ENCODE measurements around the gene FER.

Gene FER

GRCh38 chr5:108749128-108749861, 1.6 kb downstream of the FER start (continued):
- TF ChIP-seq ZNF501 (tag by site-specific recombination; IDR thresholded peaks at IDR 0.05), result peak; percentile 77
- no peak for TF ChIP-seq BCL6B (tag by site-specific recombination; IDR thresholded peaks at IDR 0.05)
- peak; percentile 75 for TF ChIP-seq ZXDB (tag by site-specific recombination; IDR thresholded peaks at IDR 0.05)
- TF ChIP-seq ZNF404 (tag by site-specific recombination; IDR thresholded peaks at IDR 0.05), result no peak
- no peak for TF ChIP-seq ZNF830 (tag by site-specific recombination; IDR thresholded peaks at IDR 0.05; ENCODE audit: low read depth)
- peak; percentile 80 for TF ChIP-seq SP3 (tag by site-specific recombination; IDR thresholded peaks at IDR 0.05)
- TF ChIP-seq ZNF19 (tag by site-specific recombination; IDR thresholded peaks at IDR 0.05; ENCODE audit: low read depth), result no peak
- TF ChIP-seq GLI4 (tag by site-specific recombination; IDR thresholded peaks at IDR 0.05), result 0 out of 2 replicates have a peak, but pooled peaks have one; percentile 37
- peak; percentile 93 for TF ChIP-seq ZNF335 (tag by site-specific recombination; conservative IDR thresholded peaks at IDR 0.05)
- peak; percentile 97 for TF ChIP-seq ZBTB8A (tag by site-specific recombination; IDR thresholded peaks at IDR 0.05)
- TF ChIP-seq ZNF692 (tag by site-specific recombination; IDR thresholded peaks at IDR 0.05), result peak; percentile 19; the same call in 1 of the 2 replicates
- no peak for TF ChIP-seq ZNF837 (tag by site-specific recombination; IDR thresholded peaks at IDR 0.05)
- TF ChIP-seq TCF7L2 (IDR thresholded peaks at IDR 0.05; ENCODE audit: borderline replicate concordance, low read depth, low read length), result no peak
- no peak for TF ChIP-seq ZNF777 (tag by site-specific recombination; IDR thresholded peaks at IDR 0.05; ENCODE audit: borderline replicate concordance)
- TF ChIP-seq ZNF354C (tag by site-specific recombination; IDR thresholded peaks at IDR 0.05; ENCODE audit: borderline replicate concordance, low read depth), result no peak
- TF ChIP-seq KLF10 (tag by site-specific recombination; IDR thresholded peaks at IDR 0.05), result peak; percentile 58; the same call in 1 of the 2 replicates
- no peak for TF ChIP-seq PRDM1 (tag by site-specific recombination; IDR thresholded peaks at IDR 0.05)
- no peak for TF ChIP-seq ZBTB11 (tag by site-specific recombination; conservative IDR thresholded peaks at IDR 0.05; ENCODE audit: low read depth)
- TF ChIP-seq ZNF660 (tag by site-specific recombination; IDR thresholded peaks at IDR 0.05), result peak; percentile 53; the same call in 1 of the 2 replicates
- TF ChIP-seq ZNF596 (tag by site-specific recombination; IDR thresholded peaks at IDR 0.05), result 0 out of 2 replicates have a peak, but pooled peaks have one; percentile 9
- TF ChIP-seq KLF8 (tag by site-specific recombination; IDR thresholded peaks at IDR 0.05), result peak; percentile 79; the same call in 1 of the 2 replicates
- peak; percentile 64; the same call in 1 of the 2 replicates for TF ChIP-seq ZBTB7A (tag by site-specific recombination; IDR thresholded peaks at IDR 0.05; ENCODE audit: low read depth)
- no peak for TF ChIP-seq ZNF350 (tag by site-specific recombination; IDR thresholded peaks at IDR 0.05)
- TF ChIP-seq ZNF302 (tag by site-specific recombination; IDR thresholded peaks at IDR 0.05; ENCODE audit: low read depth), result no peak
- TF ChIP-seq ZNF792 (tag by site-specific recombination; IDR thresholded peaks at IDR 0.05), result no peak
- TF ChIP-seq ZNF639 (tag by site-specific recombination; IDR thresholded peaks at IDR 0.05), result peak; percentile 20; the same call in 1 of the 2 replicates
- no peak for TF ChIP-seq SCRT1 (tag by site-specific recombination; IDR thresholded peaks at IDR 0.05; ENCODE audit: borderline replicate concordance)
- no peak for TF ChIP-seq ELK4 (IDR thresholded peaks at IDR 0.05; ENCODE audit: borderline replicate concordance, low read depth, low read length)
- TF ChIP-seq ZNF549 (tag by site-specific recombination; IDR thresholded peaks at IDR 0.05), result no peak
